ENCODE results near the gene TNFSF8.

TNFSF8 gene, protein sequence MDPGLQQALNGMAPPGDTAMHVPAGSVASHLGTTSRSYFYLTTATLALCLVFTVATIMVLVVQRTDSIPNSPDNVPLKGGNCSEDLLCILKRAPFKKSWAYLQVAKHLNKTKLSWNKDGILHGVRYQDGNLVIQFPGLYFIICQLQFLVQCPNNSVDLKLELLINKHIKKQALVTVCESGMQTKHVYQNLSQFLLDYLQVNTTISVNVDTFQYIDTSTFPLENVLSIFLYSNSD

GRCh38 chr9:114930056-114930812, at the start of gene TNFSF8:
TSS of gene TNFSF8 (minus strand) at chr9:114930591. CDS start at chr9:114930303, 288 bp downstream.
- no peak for DNase-seq

DNA sequence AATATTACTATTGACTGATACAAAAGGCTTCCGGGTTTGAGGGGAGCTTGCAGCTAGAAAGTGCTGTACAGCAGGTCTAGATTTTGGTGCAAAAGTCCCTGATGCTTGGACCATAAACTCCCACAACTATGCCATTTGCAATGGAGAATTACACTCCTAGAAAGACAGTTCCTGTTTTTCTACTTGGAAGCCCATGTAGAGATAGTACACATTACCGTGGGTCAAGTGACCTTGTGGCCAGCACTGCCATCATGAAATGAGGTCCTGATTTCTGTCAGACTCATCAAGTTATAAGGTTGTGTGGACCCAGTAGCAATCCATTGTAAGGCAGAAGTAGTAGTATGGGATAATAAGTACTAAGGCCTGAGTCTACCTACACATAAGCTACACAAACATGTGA, 42.8 kb upstream of the TNFSF8 start:
- no peak for DNase-seq

GRCh38 chr9:114972510-114973136, 42.2 kb upstream of the TNFSF8 start:
- no peak for DNase-seq

GRCh38 chr9:114969269-114969668, 38.9 kb upstream of the TNFSF8 start:
- DNase-seq: no peak

GRCh38 chr9:114968671-114969070, 38.3 kb upstream of the TNFSF8 start:
- no peak for DNase-seq

DNA sequence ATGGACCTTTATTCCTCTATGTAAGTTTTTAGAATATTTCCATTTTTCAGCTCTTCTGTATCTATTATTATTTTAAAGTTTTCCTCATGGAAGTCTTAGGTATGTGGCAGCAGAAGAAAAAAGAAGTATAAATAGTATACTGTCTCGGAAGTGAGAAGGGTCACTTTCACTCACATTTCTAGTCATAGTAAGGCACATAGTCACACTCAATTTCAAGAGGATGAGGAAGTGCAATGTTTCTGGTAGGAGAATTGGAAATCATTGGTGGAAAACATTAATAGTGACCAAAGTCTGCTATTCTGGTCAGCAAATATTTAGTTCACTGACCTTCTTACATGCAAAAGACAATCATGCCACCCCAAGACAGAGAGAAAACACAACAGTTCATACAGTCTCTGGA, 35.2 kb upstream of the TNFSF8 start:
- DNase-seq: no peak

DNA sequence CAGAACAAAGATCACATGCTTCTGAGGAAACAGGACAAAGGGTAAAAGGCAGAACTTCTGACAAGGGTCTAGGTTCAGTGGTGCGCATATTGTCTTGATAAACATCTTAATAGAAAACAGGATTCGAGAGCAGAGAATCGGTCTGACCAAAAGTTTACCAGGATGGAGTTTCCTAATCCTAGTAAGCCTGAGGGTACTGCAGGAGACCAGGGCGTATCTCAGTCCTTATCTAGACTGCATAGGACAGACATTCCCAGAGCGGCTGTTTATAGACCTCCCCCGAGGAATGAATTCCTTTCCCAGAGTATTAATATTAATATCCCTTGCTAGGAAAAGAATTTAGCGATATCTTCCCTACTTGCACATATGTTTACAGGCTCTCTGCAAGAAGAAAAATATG, 32.4 kb upstream of the TNFSF8 start:
- no peak for DNase-seq

GRCh38 chr9:114960276-114960675, 29.9 kb upstream of the TNFSF8 start:
- no peak for DNase-seq

GRCh38 chr9:114958844-114959235, 28.4 kb upstream of the TNFSF8 start:
- no peak for DNase-seq

GRCh38 chr9:114958021-114958843, 27.8 kb upstream of the TNFSF8 start:
- no peak for DNase-seq

DNA sequence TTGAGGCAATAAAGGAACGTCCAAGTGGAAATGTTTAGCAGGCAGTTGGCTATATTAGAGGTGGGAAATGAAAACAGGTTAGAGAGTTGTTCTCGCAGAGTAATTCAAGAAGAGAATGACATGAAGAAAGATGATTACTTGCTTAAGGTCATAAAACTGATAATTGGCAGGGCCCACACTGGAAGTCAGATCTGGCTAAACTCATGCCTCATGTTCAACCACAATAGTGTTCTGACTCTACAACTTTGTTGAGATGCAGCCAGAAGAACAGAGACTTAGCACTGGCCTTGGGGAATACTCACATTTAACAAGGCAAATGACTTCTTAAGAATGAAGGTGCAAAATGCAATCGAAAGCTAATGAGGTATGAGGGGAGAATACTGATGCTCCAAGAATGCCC, 27.2 kb upstream of the TNFSF8 start:
- DNase-seq: no peak

- DNase-seq: no peak
Measured at GRCh38 chr9:114954956-114955582, 24.7 kb upstream of the TNFSF8 start.

DNA sequence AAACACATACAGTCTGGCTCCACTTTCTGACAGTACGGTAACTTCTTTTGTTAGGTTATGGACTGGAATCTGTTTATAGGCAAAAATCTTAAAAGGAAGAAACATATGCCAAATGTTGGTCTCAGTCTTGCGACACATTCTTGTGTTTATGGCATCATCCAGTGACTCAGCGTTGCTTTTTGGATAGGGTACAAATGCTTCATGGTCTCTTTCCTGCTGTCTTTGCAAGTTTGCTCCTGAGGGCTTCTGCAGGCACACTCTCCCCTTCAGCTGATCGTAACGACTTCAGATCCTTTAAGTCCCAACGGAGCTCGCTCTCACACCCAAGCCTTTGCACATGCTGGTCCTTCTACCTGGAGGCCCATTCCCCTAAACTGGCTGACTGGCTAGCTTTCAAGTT, 23.6 kb upstream of the TNFSF8 start:
- DNase-seq: no peak

DNA sequence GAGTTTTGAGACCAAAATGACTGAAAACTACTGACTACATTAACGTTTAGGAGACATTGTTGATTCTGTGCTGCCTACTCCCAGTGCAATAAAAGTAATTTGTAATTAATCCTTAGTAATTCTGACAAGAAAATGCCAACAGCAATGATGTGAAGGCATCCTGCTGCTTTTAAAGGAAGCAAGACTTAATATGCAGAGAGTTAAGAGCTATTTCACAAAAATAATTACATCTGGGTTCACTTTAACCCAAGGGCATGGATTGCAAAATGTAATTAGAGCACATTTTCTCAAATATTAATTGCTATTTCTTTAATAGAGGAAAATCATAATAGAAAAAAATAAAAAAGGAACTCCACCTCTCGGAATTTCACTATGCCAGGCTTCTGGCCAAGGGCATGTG, 22.7 kb upstream of the TNFSF8 start:
- no peak for DNase-seq

DNA sequence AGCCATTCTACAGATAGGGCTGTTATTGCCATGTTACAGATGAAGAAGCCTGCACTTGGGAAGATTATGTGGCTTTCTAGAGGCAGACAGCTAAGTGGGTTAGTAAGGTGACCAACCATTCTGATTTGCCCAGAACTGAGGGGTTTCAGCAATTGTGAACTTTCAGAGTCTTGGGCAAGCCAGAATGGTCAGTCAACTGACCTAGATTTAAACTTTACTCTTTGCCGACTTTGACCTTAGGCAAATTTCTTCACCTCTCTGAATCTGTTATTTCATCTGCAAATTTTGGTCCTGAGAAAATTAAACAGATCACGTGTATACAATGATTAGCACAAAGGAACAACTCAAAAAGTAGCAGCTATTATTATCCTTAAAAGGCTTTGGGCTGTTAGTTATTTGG, 20.4 kb upstream of the TNFSF8 start:
- DNase-seq: no peak

- no peak for DNase-seq
Measured at GRCh38 chr9:114947058-114947457, 16.7 kb upstream of the TNFSF8 start.

- no peak for DNase-seq
Measured at GRCh38 chr9:114945616-114946412, 15.4 kb upstream of the TNFSF8 start.

- no peak for DNase-seq
Measured at GRCh38 chr9:114941376-114941775, 11.0 kb upstream of the TNFSF8 start.

GRCh38 chr9:114938687-114939575, 8.5 kb upstream of the TNFSF8 start:
- no peak for DNase-seq

DNA sequence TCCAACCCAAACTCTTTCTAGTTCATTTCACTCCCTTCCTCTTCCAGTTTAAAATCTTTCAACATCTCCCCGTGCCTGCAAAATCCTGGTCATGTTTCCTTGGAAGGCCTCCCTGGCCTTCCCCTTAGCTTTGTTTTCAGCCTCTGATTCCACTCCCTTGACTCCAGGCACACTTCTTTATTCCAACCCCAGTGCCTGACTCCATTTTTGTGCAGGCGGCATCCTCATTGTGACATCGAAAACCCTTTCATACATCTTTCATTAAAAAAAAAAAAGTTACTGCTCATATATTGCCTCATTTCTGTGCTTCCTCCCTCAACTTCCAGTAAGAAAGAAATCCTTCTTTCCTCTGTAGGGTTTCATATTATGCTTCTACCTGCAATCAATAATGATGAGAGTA, 7.1 kb upstream of the TNFSF8 start:
- DNase-seq: no peak

GRCh38 chr9:114936581-114936980, 6.2 kb upstream of the TNFSF8 start:
- no peak for DNase-seq
